Embryonic facial prominence (tissue), 1 donor: ENCODE data around the gene KDM4B.

Experiments used
- DNase-seq: peaks from one replicate; pipeline ENCODE4 v3.0.0-alpha.2; 2016; ENCODE audit errors: extremely low spot score

Gene KDM4B

GRCh38 chr19:5122671-5123409 is 153.9 kb downstream of the KDM4B start:
- DNase-seq = no peak

- no peak for DNase-seq
These were observed 154.7 kb downstream of the KDM4B start for GRCh38 chr19:5123646-5124045.

- no peak for DNase-seq
These were observed 155.4 kb downstream of the KDM4B start for GRCh38 chr19:5124111-5124855.

- no peak for DNase-seq
These were observed 156.5 kb downstream of the KDM4B start for GRCh38 chr19:5125376-5125775.

- no peak for DNase-seq
These were observed 157.0 kb downstream of the KDM4B start for GRCh38 chr19:5125797-5126497.

- no peak for DNase-seq
These were observed 157.7 kb downstream of the KDM4B start for GRCh38 chr19:5126498-5127223.

GRCh38 chr19:5127717-5128116 is 158.8 kb downstream of the KDM4B start:
- DNase-seq = no peak

GRCh38 chr19:5128251-5128935 is 159.5 kb downstream of the KDM4B start:
- no peak for DNase-seq

- no peak for DNase-seq
These were observed 160.1 kb downstream of the KDM4B start for GRCh38 chr19:5128936-5129389.

- DNase-seq = no peak
These were observed 160.8 kb downstream of the KDM4B start for GRCh38 chr19:5129691-5130090.

GRCh38 chr19:5130371-5131030 is 161.6 kb downstream of the KDM4B start:
- DNase-seq = no peak

- no peak for DNase-seq
These were observed 162.2 kb downstream of the KDM4B start for GRCh38 chr19:5131031-5131505.

GRCh38 chr19:5131506-5132205 is 162.7 kb downstream of the KDM4B start:
- DNase-seq = no peak

GRCh38 chr19:5132206-5132560 is 163.3 kb downstream of the KDM4B start:
- DNase-seq = peak; percentile 14

GRCh38 chr19:5132698-5133651 is 164.1 kb downstream of the KDM4B start:
- DNase-seq = no peak

GRCh38 chr19:5133986-5134595 is 165.2 kb downstream of the KDM4B start:
- DNase-seq = no peak

GRCh38 chr19:5134691-5135090 is 165.8 kb downstream of the KDM4B start:
- no peak for DNase-seq

- DNase-seq = no peak
These were observed 167.4 kb downstream of the KDM4B start for GRCh38 chr19:5136073-5136855.
